B cell (primary cell): ENCODE measurements around the gene AKAP9.

Experiments used
- CTCF ChIP-seq: fragments of 200-600 bp; IDR thresholded peaks from one replicate; pipeline ENCODE4 v1.8.0; 2022; ENCODE audit warnings: antibody characterized with exemption, mild to moderate bottlenecking
- EZH2 ChIP-seq: IDR thresholded peaks from 2 replicates; pipeline ENCODE4 v1.6.1; 2012; ENCODE audit warnings: borderline replicate concordance, low read depth, mild to moderate bottlenecking, moderate library complexity, low read length; ENCODE audit not compliant: insufficient read depth, poor library complexity, severe bottlenecking

- no peak for TF ChIP-seq CTCF
- no peak for TF ChIP-seq EZH2
These were observed 69.6 kb downstream of the AKAP9 start for GRCh38 chr7:92010215-92010614.
